BJ (cell line): ENCODE results near the gene VPS52. TPM values are rescaled to one million over a fixed set of nuclear protein-coding genes. Genes with fewer than 3 reads are reported as not detected.

Experiments used
- CTCF ChIA-PET: fragments of 350-600 bp; formaldehyde crosslinking; extraction: SDS; loops from one replicate; lab custom pipeline; 2021; ENCODE audit warnings: antibody characterized with exemption, inconsistent platforms; lab: Yijun Ruan, JAX
- POLR2A ChIA-PET: fragments of 300-600 bp; sonication (Branson Sonifier 250); formaldehyde crosslinking; extraction: SDS; loops from one replicate; lab custom pipeline; 2021; ENCODE audit warnings: antibody characterized with exemption; lab: Charles Lee
- DNase-seq: peaks from one replicate; pipeline ENCODE4 v3.0.0-alpha.2; 2011; ENCODE audit warnings: low read depth
- H3K27me3 ChIP-seq: 2 replicates; pipeline ENCODE4 v1.6.0; 2011; ENCODE audit warnings: low read length; ENCODE audit not compliant: control insufficient read depth, insufficient read depth
- H3K36me3 ChIP-seq: 2 replicates; pipeline ENCODE4 v1.5.1; 2011; ENCODE audit warnings: low read length; ENCODE audit not compliant: control insufficient read depth, insufficient read depth
- H3K4me3 ChIP-seq: 2 replicates; pipeline ENCODE4 v1.5.1; 2011; ENCODE audit warnings: low read depth, mild to moderate bottlenecking, control low read depth, low read length
- CTCF ChIP-seq: IDR thresholded peaks from 2 replicates; pipeline ENCODE4 v1.5.1; 2011; ENCODE audit warnings: low read depth, mild to moderate bottlenecking, control low read depth, inconsistent platforms, low read length, moderate library complexity; ENCODE audit not compliant: insufficient read depth
- polyA plus RNA-seq: library from polyadenylated mRNA; depleted of rRNA; stranded (reverse); fragments of >200 nt; gene quantifications from 2 replicates; pipeline ENCODE4 v1.2.3, GENCODE V29; 2011

VPS52 gene
- polyA plus RNA-seq, 1 experiment: 89.8 TPM

GRCh38 chr6:33292996-33293682, 21.5 kb upstream of the VPS52 start:
- Histone ChIP-seq H3K36me3 (peaks cover 15% of the 10 kb centered on the region), H3K4me3 (no peak overlapping the region), H3K27me3 (no peaks in the 10 kb centered on the region)
- no peak for DNase-seq
- ChIA-PET POLR2A (no interaction called here), CTCF (no interaction called here)
- TF ChIP-seq CTCF: no peak

- POLR2A ChIA-PET: no interaction called here
- Histone ChIP-seq H3K27me3 (no peaks in the 10 kb centered on the region), H3K36me3 (peaks cover 25% of the 10 kb centered on the region), H3K4me3 (peak overlapping the region; percentile 64)
- CTCF ChIA-PET: interaction anchor here (0.6 to 4.0 kb wide), 3 partner anchors 8 to 13 kb away, joined by 3 to 21 read pairs (median 3); partner anchors contain the start of genes B3GALT4 and RGL2
- DNase-seq: no peak
- TF ChIP-seq CTCF: no peak
These were observed 18.8 kb upstream of the VPS52 start for GRCh38 chr6:33290459-33290858.

- TF ChIP-seq CTCF: no peak
- ChIA-PET POLR2A (interaction anchor here (0.8 kb wide), 2 partner anchors 18 to 40 kb away, joined by 5 to 9 read pairs; partner anchors contain the start of genes RPS18 and VPS52), CTCF (interaction anchor here (0.6 to 4.0 kb wide), 4 partner anchors 9 to 125 kb away, joined by 3 to 21 read pairs (median 4); partner anchors contain the start of genes B3GALT4 and RGL2)
- H3K27me3 ChIP-seq: no peaks in the 10 kb centered on the region
- DNase-seq: no peak
- H3K36me3 ChIP-seq: peaks cover 23% of the 10 kb centered on the region
- peak overlapping the region; percentile 64 for H3K4me3 ChIP-seq
These were observed 18.2 kb upstream of the VPS52 start for GRCh38 chr6:33289784-33290315.

- no peak for TF ChIP-seq CTCF
- peak; percentile 80 for DNase-seq
- H3K36me3 ChIP-seq: peaks cover 25% of the 10 kb centered on the region
- POLR2A ChIA-PET: interaction anchor here (0.8 to 1.0 kb wide), 3 partner anchors 14 to 40 kb away, joined by 4 to 9 read pairs (median 5); partner anchors contain the start of genes RPS18 and VPS52
- no peaks in the 10 kb centered on the region for H3K27me3 ChIP-seq
- CTCF ChIA-PET: interaction anchor here (0.8 to 4.0 kb wide), 4 partner anchors 10 to 126 kb away, joined by 3 to 21 read pairs (median 12); partner anchors contain the start of genes B3GALT4 and RGL2
- peak within 1 kb of the TSS; percentile 64 for H3K4me3 ChIP-seq
These were observed 17.5 kb upstream of the VPS52 start, which contains the start of the genes PFDN6 and WDR46 for GRCh38 chr6:33288921-33289783. PFDN6 (plus strand) TSS chr6:33289601; CDS start chr6:33289857, 256 bp downstream. WDR46 (minus strand) TSS chr6:33289239; CDS start chr6:33289170, 69 bp downstream.
